GM21786 (cell line): Measurements from ENCODE around the gene SFXN2.
"Not testable (repeated sequence)": the region's sequence is repeated elsewhere in the genome, so short reads cannot be mapped to it uniquely, and the experiment has no call there.

Experiments used
- ATAC-seq: cut with Tn5 transposase; IDR thresholded peaks from one replicate; pipeline ENCODE4 v1.9.1; 2021; ENCODE audit not compliant: unreplicated experiment

SFXN2 gene, protein sequence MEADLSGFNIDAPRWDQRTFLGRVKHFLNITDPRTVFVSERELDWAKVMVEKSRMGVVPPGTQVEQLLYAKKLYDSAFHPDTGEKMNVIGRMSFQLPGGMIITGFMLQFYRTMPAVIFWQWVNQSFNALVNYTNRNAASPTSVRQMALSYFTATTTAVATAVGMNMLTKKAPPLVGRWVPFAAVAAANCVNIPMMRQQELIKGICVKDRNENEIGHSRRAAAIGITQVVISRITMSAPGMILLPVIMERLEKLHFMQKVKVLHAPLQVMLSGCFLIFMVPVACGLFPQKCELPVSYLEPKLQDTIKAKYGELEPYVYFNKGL

GRCh38 chr10:102714621-102715455, at the start of gene SFXN2:
SFXN2 (plus strand) TSS chr10:102714636; CDS start chr10:102726637, 12,001 bp downstream.
- peak; percentile 12 for ATAC-seq

- ATAC-seq = no peak
Observed at GRCh38 chr10:102665904-102666509, 48.4 kb upstream of the SFXN2 start.

GRCh38 chr10:102667411-102667810, 47.0 kb upstream of the SFXN2 start:
- not testable (repeated sequence) for ATAC-seq

DNA sequence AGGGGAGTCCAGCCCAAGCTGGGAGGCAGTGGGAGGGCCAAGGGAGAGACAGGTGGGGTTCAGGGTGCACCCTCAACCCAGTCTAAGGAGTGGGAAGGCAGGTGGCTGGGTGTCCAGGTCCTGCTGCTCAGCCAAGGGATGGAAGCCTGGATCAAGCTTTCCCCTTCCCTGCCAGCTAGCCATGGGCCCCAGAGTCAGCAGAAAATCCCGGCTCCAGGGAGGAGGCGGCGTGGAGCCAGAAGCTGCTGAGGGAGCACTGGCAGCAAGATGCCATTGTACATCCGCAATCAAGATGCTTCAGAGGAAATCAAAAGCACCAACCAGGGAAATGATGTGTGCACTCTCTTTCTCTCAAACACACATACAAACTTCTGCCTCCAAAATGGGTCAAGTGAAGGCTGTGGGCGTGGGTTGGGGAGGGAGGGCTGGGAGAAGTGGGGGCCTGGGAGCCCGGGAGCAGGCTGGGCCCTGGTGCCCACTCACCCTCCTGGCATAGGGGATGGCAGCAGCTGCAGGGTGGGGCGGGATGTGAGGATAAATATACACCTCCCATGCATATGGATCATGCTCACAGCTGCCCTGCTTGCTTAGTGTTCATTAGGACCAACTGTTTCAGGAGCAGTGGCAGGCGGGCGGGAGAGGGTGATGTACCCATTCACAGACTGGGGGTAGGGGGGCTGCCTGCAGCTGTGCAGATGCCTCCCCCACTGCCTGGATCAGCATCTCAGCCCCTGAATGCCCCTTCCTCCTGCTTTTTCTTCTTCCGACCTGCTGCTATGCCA, 45.9 kb upstream of the SFXN2 start:
- ATAC-seq = no peak

- no peak for ATAC-seq
Observed at GRCh38 chr10:102669206-102670064, 45.0 kb upstream of the SFXN2 start.

DNA sequence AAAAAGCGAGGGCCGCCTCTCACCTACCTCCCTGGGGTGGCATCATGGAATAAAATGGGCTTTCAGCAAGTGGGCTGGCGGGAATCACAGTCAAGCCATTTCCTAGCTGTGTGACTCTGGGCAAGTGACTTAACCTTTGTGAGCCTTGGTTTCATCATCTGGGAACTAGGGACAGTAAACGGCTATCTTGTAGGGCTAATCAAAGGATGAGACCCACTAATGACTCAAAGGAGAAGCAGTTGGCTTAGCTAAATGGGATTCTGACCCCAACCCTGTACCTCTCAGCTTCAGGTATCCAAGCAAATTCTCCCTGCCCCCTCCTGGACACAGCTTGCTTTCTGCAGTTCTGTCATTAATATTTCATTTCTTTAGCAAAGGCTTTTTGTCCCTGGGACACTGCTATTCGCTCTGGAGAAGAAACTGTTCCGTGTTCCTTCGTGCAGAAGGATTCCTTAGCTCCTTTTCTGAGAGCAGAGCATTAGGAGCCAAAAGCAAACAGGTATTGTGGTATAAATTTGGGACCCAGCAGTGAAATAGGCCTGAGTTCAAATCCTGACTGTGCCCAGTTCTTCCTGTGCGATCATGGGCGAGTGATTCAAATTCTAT, 44.3 kb upstream of the SFXN2 start:
- no peak for ATAC-seq

DNA sequence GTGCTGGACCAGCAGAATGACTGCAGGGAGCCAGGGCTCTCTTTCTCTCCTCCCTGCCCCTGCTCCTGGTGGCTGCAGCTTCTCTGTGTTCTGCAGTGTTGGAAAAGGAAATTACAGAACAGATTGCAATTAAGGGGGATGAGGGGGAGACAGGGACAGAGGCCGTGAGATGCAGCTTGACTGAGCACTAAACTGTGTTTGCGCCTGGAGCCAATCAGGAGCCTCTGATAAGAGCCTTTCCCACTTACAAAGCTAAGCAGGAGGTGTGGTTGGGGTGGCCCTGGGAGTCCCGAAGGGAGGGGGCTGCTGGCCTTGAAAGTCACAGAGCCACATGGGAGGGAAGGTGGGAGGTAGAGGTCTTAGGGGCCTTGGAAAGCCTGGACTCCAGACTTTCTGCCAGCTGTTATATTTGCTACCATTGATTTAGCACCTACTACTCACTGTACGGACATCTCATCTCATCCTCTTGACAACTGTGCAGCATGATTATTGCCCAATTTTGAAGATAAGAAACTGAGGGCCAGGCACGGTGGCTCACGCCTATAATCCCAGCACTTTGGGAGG, 43.5 kb upstream of the SFXN2 start:
- no peak for ATAC-seq

DNA sequence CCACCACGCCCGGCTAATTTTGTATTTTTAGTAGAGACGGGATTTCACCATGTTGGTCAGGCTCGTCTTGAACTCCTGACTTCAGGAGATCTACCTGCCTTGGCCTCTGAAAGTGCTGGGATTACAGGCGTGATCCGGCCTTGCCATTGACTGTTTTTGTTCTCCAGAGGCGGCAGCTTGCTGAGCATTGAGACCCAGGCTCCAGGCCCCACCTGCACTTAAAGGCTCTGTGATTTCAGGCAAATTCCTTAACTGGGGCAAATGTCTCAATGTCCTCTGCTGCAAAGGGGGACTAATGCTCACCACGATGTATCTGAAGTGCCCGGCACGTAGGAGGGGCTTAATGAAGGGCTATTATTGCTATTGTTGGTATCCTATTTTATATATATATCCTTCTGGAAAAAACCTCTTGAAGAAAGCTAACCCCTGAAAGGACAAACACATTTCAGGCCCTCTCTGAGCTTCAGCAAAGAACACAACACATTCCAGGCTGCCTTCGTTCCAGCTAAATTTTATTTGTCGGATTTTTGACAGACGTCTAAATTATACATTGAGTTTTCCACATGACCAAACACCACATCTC, 41.1 kb upstream of the SFXN2 start:
- ATAC-seq = no peak

DNA sequence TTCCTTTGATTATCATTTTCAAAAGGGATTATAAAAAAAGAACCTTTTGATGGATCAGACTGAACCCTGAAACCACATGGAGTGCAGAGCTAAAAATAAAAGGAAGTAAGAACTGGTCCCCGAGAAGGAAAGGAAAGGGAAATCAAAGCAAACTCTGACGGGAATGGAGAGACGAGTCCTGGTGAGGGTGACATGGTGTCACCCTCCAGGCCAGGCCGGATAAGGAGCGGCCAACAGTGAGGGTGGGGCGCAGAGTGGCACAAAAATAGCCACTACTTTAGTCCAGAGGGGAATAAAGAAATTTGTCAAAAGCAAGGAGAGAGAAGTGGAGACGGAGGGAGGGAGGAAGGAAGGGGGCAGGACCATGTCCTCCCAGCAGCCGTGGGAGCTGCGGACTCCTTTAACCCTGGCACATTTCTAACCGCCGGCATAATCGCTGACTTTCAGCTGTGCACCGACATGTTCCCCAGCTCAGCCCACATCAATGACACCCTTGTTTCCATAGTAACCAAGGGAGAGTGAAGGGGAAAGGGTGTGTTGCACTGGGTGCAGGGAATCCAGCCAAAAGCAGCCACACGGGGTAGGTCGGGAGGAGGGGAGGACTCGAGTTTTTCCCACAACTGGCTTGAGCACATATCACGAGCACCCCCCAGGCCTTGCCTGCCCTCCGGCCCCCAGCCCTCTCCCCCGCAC, 40.5 kb upstream of the SFXN2 start:
- no peak for ATAC-seq

DNA sequence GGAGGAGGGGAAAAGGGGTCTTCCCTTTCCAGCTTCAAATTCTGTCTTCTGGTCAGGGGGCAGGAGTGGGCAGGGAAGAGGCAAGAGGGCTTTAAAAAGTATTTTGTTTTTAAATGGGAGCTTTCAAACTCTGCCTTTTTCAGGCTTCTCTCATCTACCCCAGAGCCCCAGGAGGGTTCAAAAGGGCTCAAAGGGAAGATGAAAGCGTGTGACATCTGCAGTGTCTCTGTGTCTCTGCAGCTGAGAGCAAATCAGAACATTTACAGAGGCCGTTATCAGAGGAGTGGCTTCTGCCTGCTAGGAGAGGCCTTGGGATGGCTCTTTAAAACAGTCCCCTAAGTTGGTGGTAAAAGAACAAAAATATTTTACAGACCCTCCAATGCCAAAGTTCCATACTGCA, 39.9 kb upstream of the SFXN2 start:
- ATAC-seq = no peak

DNA sequence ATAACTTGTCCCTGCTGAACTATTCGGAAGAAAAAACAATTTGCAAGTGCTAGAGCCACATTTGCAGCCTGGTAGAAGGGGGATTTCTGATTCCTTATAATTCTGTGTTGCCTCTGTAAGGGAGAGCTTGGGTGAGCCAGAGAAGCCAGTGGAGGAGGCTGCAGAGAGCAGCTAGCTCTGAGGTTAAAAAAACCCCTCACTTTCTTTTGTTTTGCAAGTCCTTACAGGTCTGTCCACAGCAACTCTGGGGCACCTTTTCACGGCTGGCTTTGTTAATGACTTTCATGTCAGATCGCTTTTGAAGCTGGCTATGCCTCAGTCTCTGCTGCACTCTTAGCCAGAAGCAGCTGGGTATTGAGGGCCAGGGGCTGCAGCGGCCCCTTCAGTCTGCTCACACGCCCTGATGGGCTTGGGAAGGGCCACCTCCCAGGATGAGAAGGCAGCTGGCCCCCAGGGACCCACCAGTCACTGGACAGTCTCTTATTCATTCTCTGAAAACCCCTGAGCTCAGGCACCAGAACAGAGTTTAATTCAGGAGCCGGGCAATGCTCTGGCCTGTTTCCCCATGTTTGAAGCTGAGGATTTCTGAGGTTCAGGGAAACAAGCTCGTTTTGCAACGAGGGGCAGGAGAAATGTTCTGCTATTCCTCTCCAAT, 39.3 kb upstream of the SFXN2 start:
- ATAC-seq = no peak

GRCh38 chr10:102675666-102676533, 38.5 kb upstream of the SFXN2 start:
- ATAC-seq = peak; percentile 52

- ATAC-seq = no peak
Observed at GRCh38 chr10:102676534-102677315, 37.7 kb upstream of the SFXN2 start.

- no peak for ATAC-seq
Observed at GRCh38 chr10:102677331-102678067, 36.9 kb upstream of the SFXN2 start.

- ATAC-seq = no peak
Observed at GRCh38 chr10:102678068-102678400, 36.4 kb upstream of the SFXN2 start.

- ATAC-seq = no peak
Observed at GRCh38 chr10:102678842-102679289, 35.6 kb upstream of the SFXN2 start.
